Muscle layer of colon (tissue), 2 donors: ENCODE measurements around the gene FBLN1.
"Not testable (repeated sequence)": the region's sequence is repeated elsewhere in the genome, so short reads cannot be mapped to it uniquely, and the experiment has no call there.

Experiments
- H3K27ac ChIP-seq: one replicate; pipeline ENCODE4 v1.7.0; 2013; ENCODE audit warnings: low read depth, mild to moderate bottlenecking, low read length, moderate library complexity
- H3K27me3 ChIP-seq, 2 donors: one replicate each; pipeline ENCODE4 v1.7.0; 2013; ENCODE audit warnings: low read length in 2 of 2, mild to moderate bottlenecking in 2 of 2; ENCODE audit not compliant: insufficient read depth in 2 of 2, control insufficient read depth in 1 of 2
- H3K36me3 ChIP-seq: one replicate; pipeline ENCODE4 v1.7.0; 2013; ENCODE audit warnings: mild to moderate bottlenecking, low read length; ENCODE audit not compliant: insufficient read depth
- H3K4me1 ChIP-seq: one replicate; pipeline ENCODE4 v1.7.0; 2013; ENCODE audit warnings: mild to moderate bottlenecking, low read length; ENCODE audit not compliant: insufficient read depth
- H3K4me3 ChIP-seq, 2 donors: one replicate each; pipeline ENCODE4 v1.7.0; 2013; ENCODE audit warnings: low read length in 2 of 2, low read depth in 1 of 2, mild to moderate bottlenecking in 1 of 2, moderate library complexity in 1 of 2
- H3K9ac ChIP-seq: one replicate; pipeline ENCODE4 v1.7.0; 2013; ENCODE audit warnings: low read length
- H3K9me3 ChIP-seq: one replicate; pipeline ENCODE4 v1.7.0; 2013; ENCODE audit warnings: mild to moderate bottlenecking, low read length
- donor health status: abdominal sarcoma.
- donor health status: Adenocarcinoma of cecum.

The FBLN1 gene

DNA sequence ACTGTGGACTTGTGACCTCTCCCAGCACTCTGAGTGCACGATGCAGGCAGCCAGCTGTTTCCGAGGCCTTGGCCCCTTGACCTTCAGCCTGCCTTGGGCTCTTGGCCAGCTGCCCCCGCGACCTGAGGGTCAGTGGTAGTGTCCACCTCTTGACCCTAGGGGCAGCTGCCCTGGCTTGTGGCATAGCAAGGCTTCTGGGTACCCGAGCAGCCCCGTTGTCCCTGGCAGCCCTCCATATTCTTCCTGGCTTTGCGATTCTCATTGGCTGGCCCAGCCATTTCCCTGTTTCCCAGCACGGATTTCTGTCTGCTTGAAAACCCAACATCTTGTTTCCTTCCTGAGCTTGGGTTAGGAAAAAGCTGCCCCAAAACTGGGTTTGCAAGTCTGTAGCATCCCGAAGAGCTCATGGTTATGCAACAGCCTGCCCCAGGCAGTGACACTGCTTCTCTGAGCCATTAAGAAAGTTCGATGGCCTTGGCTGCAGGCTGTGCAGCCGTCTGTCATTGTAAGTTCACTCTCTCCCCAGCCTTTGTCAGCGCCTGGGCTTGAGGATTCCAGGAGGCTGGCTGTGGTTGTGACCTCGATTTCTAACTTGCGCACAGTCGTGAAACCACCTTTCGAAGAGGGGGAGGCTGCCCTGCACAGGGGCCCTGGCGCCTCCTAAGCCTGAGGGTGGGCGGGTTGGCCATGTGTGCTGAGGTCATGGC is 48.8 kb downstream of the FBLN1 start:
- peaks cover 5% of the 10 kb centered on the region for H3K36me3 ChIP-seq
- H3K27ac ChIP-seq = peak overlapping the region; percentile 29
- H3K4me3 ChIP-seq = no peak overlapping the region
- no peak overlapping the region for H3K9ac ChIP-seq
- H3K27me3 ChIP-seq = no peaks in the 10 kb centered on the region
- H3K9me3 ChIP-seq = no peaks in the 10 kb centered on the region
- peaks cover 65% of the 10 kb centered on the region for H3K4me1 ChIP-seq

- H3K27ac ChIP-seq = peak overlapping the region; percentile 63
- peaks cover 65% of the 10 kb centered on the region for H3K4me1 ChIP-seq
- no peak overlapping the region for H3K9ac ChIP-seq
- peaks cover 5% of the 10 kb centered on the region for H3K36me3 ChIP-seq
- H3K27me3 ChIP-seq = no peaks in the 10 kb centered on the region
- no peak overlapping the region for H3K4me3 ChIP-seq
- H3K9me3 ChIP-seq = no peaks in the 10 kb centered on the region
Measured at GRCh38 chr22:45552017-45552411, 49.3 kb downstream of the FBLN1 start.

DNA sequence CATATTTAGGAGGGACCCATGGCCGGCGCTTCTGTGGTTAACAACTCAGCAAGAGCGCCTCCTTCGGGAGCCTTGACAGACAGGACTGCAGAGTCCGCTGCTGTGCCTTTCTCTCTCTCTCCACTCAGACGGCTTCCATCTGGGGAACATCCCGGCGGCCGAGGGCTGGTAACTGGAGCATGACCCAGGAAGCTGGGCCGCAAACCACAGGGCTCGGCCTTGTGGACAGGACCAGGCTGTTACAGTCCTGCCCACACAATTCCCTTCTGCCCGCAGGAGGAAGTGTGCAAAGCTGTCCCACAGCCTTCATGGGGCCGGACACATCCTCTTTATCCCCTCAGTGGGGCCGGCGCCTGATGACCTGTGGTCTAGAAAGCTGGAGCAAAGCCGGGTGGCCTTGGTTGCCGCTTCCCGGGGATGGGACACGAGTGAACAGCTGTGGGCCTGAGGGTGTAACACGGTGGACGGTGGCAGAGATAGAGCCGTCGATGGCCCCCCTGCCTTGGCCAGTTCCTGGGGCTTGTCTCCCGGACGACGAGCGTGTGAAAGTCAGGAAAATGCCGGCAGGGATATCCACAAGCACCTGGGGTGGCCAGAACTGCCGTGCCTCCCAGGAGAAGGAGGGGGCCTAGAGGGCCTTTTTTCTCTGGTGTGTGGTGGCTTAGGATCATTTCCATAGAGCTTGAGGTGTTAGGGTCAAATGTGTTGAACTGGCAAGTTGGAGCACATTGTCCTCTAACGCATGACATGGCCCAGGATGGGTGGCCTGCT is 50.1 kb downstream of the FBLN1 start:
- H3K36me3 ChIP-seq = peaks cover 5% of the 10 kb centered on the region
- peak overlapping the region; percentile 63 for H3K27ac ChIP-seq
- H3K9me3 ChIP-seq = no peaks in the 10 kb centered on the region
- H3K9ac ChIP-seq = no peak overlapping the region
- no peaks in the 10 kb centered on the region for H3K27me3 ChIP-seq
- H3K4me1 ChIP-seq = peaks cover 65% of the 10 kb centered on the region
- no peak overlapping the region for H3K4me3 ChIP-seq

- no peak overlapping the region for H3K9ac ChIP-seq
Measured at GRCh38 chr22:45553351-45554039, 50.8 kb downstream of the FBLN1 start.

GRCh38 chr22:45554040-45554406 is 51.3 kb downstream of the FBLN1 start:
- Histone ChIP-seq H3K36me3 (peaks cover 8% of the 10 kb centered on the region), H3K27ac (no peak overlapping the region), H3K9ac (no peak overlapping the region), H3K27me3 (no peaks in the 10 kb centered on the region), H3K9me3 (no peaks in the 10 kb centered on the region), H3K4me1 (peaks cover 55% of the 10 kb centered on the region), H3K4me3 (peak overlapping the region in 1 of 2 donors; percentile 24)

More at GRCh38 chr22:45553351-45554039, 50.8 kb downstream of the FBLN1 start:
- Histone ChIP-seq H3K4me1 (peaks cover 60% of the 10 kb centered on the region), H3K27me3 (no peaks in the 10 kb centered on the region), H3K36me3 (peaks cover 5% of the 10 kb centered on the region), H3K9me3 (no peaks in the 10 kb centered on the region), H3K27ac (peak overlapping the region; percentile 63), H3K4me3 (peak overlapping the region in 1 of 2 donors; percentile 24)

- Histone ChIP-seq H3K9ac (no peak overlapping the region), H3K36me3 (peaks cover 10% of the 10 kb centered on the region), H3K4me3 (no peak overlapping the region), H3K27ac (no peak overlapping the region), H3K9me3 (no peaks in the 10 kb centered on the region), H3K27me3 (no peaks in the 10 kb centered on the region), H3K4me1 (peaks cover 46% of the 10 kb centered on the region)
Measured at GRCh38 chr22:45554861-45555260, 52.2 kb downstream of the FBLN1 start.

GRCh38 chr22:45557926-45558325 is 55.2 kb downstream of the FBLN1 start:
- H3K27me3 ChIP-seq, H3K27ac ChIP-seq, H3K9ac ChIP-seq, H3K36me3 ChIP-seq, H3K9me3 ChIP-seq, H3K4me3 ChIP-seq: not testable (repeated sequence)
- peaks cover 18% of the 10 kb centered on the region for H3K4me1 ChIP-seq

GRCh38 chr22:45560092-45560491 is 57.4 kb downstream of the FBLN1 start:
- H3K4me3 ChIP-seq, H3K27ac ChIP-seq, H3K9me3 ChIP-seq, H3K27me3 ChIP-seq, H3K9ac ChIP-seq, H3K4me1 ChIP-seq, H3K36me3 ChIP-seq: not testable (repeated sequence)

DNA sequence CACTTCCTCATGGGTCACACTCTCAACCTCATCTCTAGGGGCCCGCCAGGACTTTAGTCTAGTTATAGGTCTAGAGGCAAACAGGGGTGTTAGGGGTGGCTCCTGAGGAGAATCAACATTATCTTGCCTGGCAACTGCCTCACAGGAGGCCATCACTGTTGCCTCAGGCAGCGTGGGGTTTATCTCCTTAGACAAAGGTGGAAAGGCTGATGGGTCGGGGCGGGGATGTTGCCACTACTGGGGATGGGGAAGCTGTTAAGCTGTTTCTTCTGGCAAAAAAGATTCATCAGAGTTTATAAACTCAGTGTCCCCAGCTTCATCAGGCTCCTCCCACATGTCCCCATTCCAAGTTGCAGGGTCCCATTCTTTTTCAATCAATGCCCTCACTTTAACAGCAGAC is 58.1 kb downstream of the FBLN1 start:
- H3K4me3 ChIP-seq, H3K4me1 ChIP-seq, H3K36me3 ChIP-seq, H3K9me3 ChIP-seq, H3K27ac ChIP-seq, H3K9ac ChIP-seq, H3K27me3 ChIP-seq: not testable (repeated sequence)

GRCh38 chr22:45562102-45562501 is 59.4 kb downstream of the FBLN1 start:
- H3K27me3 ChIP-seq = no peaks in the 10 kb centered on the region
- no peak overlapping the region for H3K27ac ChIP-seq
- H3K4me3 ChIP-seq = no peak overlapping the region
- no peak overlapping the region for H3K9ac ChIP-seq
- no peaks in the 10 kb centered on the region for H3K9me3 ChIP-seq
- H3K4me1 ChIP-seq = no peaks in the 10 kb centered on the region
- H3K36me3 ChIP-seq = peaks cover 4% of the 10 kb centered on the region

- peaks cover 4% of the 10 kb centered on the region for H3K36me3 ChIP-seq
Measured at GRCh38 chr22:45562537-45563361, 60.1 kb downstream of the FBLN1 start.

More at GRCh38 chr22:45562537-45563361, 60.1 kb downstream of the FBLN1 start:
- H3K27ac ChIP-seq = no peak overlapping the region
- no peaks in the 10 kb centered on the region for H3K4me1 ChIP-seq
- no peaks in the 10 kb centered on the region for H3K27me3 ChIP-seq
- H3K4me3 ChIP-seq = no peak overlapping the region
- no peaks in the 10 kb centered on the region for H3K9me3 ChIP-seq
- no peak overlapping the region for H3K9ac ChIP-seq
